OCI-LY7 (cell line): ENCODE data around the gene BPIFB6.

Experiments
- EZH2phosphoT487 ChIP-seq: fragments of 200-600 bp; sonication (generic); IDR thresholded peaks from 2 replicates; pipeline ENCODE4 v1.6.1; 2018; ENCODE audit warnings: low read depth, borderline replicate concordance, mild to moderate bottlenecking, mixed run types, antibody characterized with exemption, low read length, moderate library complexity, mixed read lengths
- TF ChIP-seq, protein P1 (sequence below): fragments of 200-600 bp; sonication (generic); conservative IDR thresholded peaks from 2 replicates; pipeline ENCODE4 v1.5.1; 2014; ENCODE audit warnings: mild to moderate bottlenecking, antibody characterized with exemption, low read length, moderate library complexity, mixed read lengths

DNA sequence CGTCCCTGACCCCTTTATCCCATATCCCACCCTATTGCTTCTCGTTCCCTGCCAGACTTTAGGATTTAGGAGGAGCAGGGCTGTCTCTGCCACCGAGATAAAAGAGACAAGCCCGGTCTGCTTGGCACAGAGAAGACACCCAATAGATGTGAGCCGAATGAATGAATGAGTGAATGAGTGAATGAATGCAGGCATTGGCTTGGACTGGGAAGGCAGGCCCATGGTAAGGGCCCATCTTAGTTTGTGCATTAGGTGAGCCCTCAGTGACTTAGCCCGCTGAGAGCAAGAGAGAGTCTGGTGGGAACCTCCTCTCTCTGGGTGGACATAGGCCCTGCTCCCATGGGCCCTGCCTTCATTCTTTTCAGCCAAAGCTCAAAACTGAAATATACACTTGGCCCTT is 879 bp upstream of the BPIFB6 start:
- TF ChIP-seq, protein P1, sequence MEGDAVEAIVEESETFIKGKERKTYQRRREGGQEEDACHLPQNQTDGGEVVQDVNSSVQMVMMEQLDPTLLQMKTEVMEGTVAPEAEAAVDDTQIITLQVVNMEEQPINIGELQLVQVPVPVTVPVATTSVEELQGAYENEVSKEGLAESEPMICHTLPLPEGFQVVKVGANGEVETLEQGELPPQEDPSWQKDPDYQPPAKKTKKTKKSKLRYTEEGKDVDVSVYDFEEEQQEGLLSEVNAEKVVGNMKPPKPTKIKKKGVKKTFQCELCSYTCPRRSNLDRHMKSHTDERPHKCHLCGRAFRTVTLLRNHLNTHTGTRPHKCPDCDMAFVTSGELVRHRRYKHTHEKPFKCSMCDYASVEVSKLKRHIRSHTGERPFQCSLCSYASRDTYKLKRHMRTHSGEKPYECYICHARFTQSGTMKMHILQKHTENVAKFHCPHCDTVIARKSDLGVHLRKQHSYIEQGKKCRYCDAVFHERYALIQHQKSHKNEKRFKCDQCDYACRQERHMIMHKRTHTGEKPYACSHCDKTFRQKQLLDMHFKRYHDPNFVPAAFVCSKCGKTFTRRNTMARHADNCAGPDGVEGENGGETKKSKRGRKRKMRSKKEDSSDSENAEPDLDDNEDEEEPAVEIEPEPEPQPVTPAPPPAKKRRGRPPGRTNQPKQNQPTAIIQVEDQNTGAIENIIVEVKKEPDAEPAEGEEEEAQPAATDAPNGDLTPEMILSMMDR, result no peak
- no peak for TF ChIP-seq EZH2phosphoT487
